Stimulated activated effector memory CD8-positive, alpha-beta T cell treated with anti-CD3 and anti-CD28 coated beads, Interleukin-12 subunit alpha, Interleukin-12 subunit beta, amount 100 ng/mL, for 72 hours (primary cell): ENCODE measurements around the gene BMP8B.

ENCODE experiments used
- ATAC-seq: fragments of 150-1000 bp; cut with Tn5 transposase; 2 replicates; pipeline ENCODE4 v1.10.0; 2021
- DNase-seq, 2 donors: peaks; one replicate each; pipeline ENCODE4 v3.0.0; 2021 to 2022; ENCODE audit warnings: low spot score in 2 of 2
- H3K27ac Mint-ChIP-seq: one replicate; pipeline ENCODE4 v1.8.0; 2022; ENCODE audit warnings: mild to moderate bottlenecking, mixed read lengths
- H3K36me3 Mint-ChIP-seq: one replicate; pipeline ENCODE4 v1.8.0; 2022; ENCODE audit warnings: mild to moderate bottlenecking, mixed read lengths
- H3K4me1 Mint-ChIP-seq: one replicate; pipeline ENCODE4 v1.8.0; 2022; ENCODE audit warnings: mixed read lengths
- H3K4me3 Mint-ChIP-seq: one replicate; pipeline ENCODE4 v1.8.0; 2022; ENCODE audit warnings: mild to moderate bottlenecking, mixed read lengths
- H3K9me3 Mint-ChIP-seq: one replicate; pipeline ENCODE4 v1.8.0; 2022; ENCODE audit warnings: mixed read lengths

BMP8B gene

GRCh38 chr1:39760074-39761008 is 28.3 kb downstream of the BMP8B start:
- no peak overlapping the region for H3K27ac Mint-ChIP-seq

GRCh38 chr1:39759436-39759726 is 29.3 kb downstream of the BMP8B start:
- DNase-seq: no peak
- H3K9me3 Mint-ChIP-seq: no peaks in the 10 kb centered on the region
- no peak overlapping the region for H3K4me3 Mint-ChIP-seq
- ATAC-seq: no peak
- H3K27ac Mint-ChIP-seq: no peak overlapping the region
- no peaks in the 10 kb centered on the region for H3K4me1 Mint-ChIP-seq
- H3K36me3 Mint-ChIP-seq: peaks cover 45% of the 10 kb centered on the region

More at GRCh38 chr1:39760074-39761008, 28.3 kb downstream of the BMP8B start:
- no peaks in the 10 kb centered on the region for H3K9me3 Mint-ChIP-seq
- H3K4me1 Mint-ChIP-seq: no peaks in the 10 kb centered on the region
- H3K36me3 Mint-ChIP-seq: peaks cover 35% of the 10 kb centered on the region
- H3K4me3 Mint-ChIP-seq: no peak overlapping the region
- ATAC-seq: peak; percentile 22
- no peak for DNase-seq

- DNase-seq (no peak), ATAC-seq (no peak)
- H3K9me3 Mint-ChIP-seq: no peaks in the 10 kb centered on the region
- H3K4me3 Mint-ChIP-seq: no peak overlapping the region
- H3K27ac Mint-ChIP-seq: peak overlapping the region; percentile 11
- H3K4me1 Mint-ChIP-seq: no peaks in the 10 kb centered on the region
- H3K36me3 Mint-ChIP-seq: peaks cover 50% of the 10 kb centered on the region
Observed at GRCh38 chr1:39758556-39759435, 29.9 kb downstream of the BMP8B start.

- ATAC-seq: no peak
- H3K36me3 Mint-ChIP-seq: peaks cover 63% of the 10 kb centered on the region
- DNase-seq: no peak
- H3K4me1 Mint-ChIP-seq: no peaks in the 10 kb centered on the region
- H3K9me3 Mint-ChIP-seq: no peaks in the 10 kb centered on the region
- H3K4me3 Mint-ChIP-seq: no peak overlapping the region
- H3K27ac Mint-ChIP-seq: no peak overlapping the region
Observed at GRCh38 chr1:39757501-39757900, 31.2 kb downstream of the BMP8B start.

GRCh38 chr1:39755965-39756659 is 32.6 kb downstream of the BMP8B start:
- H3K36me3 Mint-ChIP-seq: peaks cover 77% of the 10 kb centered on the region
- DNase-seq (no peak), ATAC-seq (no peak)
- H3K4me1 Mint-ChIP-seq: no peaks in the 10 kb centered on the region
- no peaks in the 10 kb centered on the region for H3K9me3 Mint-ChIP-seq
- H3K27ac Mint-ChIP-seq: no peak overlapping the region
- no peak overlapping the region for H3K4me3 Mint-ChIP-seq

- Mint-ChIP-seq H3K36me3 (peaks cover 85% of the 10 kb centered on the region), H3K4me3 (no peak overlapping the region), H3K4me1 (no peaks in the 10 kb centered on the region), H3K9me3 (no peaks in the 10 kb centered on the region), H3K27ac (no peak overlapping the region)
- ATAC-seq (no peak), DNase-seq (no peak)
Observed at GRCh38 chr1:39754906-39755504, 33.7 kb downstream of the BMP8B start.

- DNase-seq (no peak), ATAC-seq (no peak)
- Mint-ChIP-seq H3K27ac (no peak overlapping the region), H3K4me1 (no peaks in the 10 kb centered on the region), H3K9me3 (no peaks in the 10 kb centered on the region), H3K4me3 (no peak overlapping the region), H3K36me3 (peaks cover 85% of the 10 kb centered on the region)
Observed at GRCh38 chr1:39754026-39754570, 34.6 kb downstream of the BMP8B start.

- no peak overlapping the region for H3K4me3 Mint-ChIP-seq
- no peaks in the 10 kb centered on the region for H3K9me3 Mint-ChIP-seq
- H3K4me1 Mint-ChIP-seq: no peaks in the 10 kb centered on the region
Observed at GRCh38 chr1:39753132-39754025, 35.3 kb downstream of the BMP8B start.

GRCh38 chr1:39752703-39753102 is 36.0 kb downstream of the BMP8B start:
- no peaks in the 10 kb centered on the region for H3K9me3 Mint-ChIP-seq
- no peak overlapping the region for H3K4me3 Mint-ChIP-seq
- peaks cover 98% of the 10 kb centered on the region for H3K36me3 Mint-ChIP-seq
- H3K4me1 Mint-ChIP-seq: no peaks in the 10 kb centered on the region
- ATAC-seq (no peak), DNase-seq (no peak)
- H3K27ac Mint-ChIP-seq: no peak overlapping the region

More at GRCh38 chr1:39753132-39754025, 35.3 kb downstream of the BMP8B start:
- Mint-ChIP-seq H3K27ac (no peak overlapping the region), H3K36me3 (peaks cover 93% of the 10 kb centered on the region)
- DNase-seq (no peak), ATAC-seq (no peak)

- Mint-ChIP-seq H3K4me1 (no peaks in the 10 kb centered on the region), H3K36me3 (peaks cover 98% of the 10 kb centered on the region), H3K27ac (no peak overlapping the region), H3K4me3 (no peak overlapping the region), H3K9me3 (no peaks in the 10 kb centered on the region)
- ATAC-seq: no peak
- DNase-seq: no peak
Observed at GRCh38 chr1:39751595-39751994, 37.1 kb downstream of the BMP8B start.

- Mint-ChIP-seq H3K4me3 (no peak overlapping the region), H3K36me3 (peaks cover 97% of the 10 kb centered on the region), H3K27ac (no peak overlapping the region), H3K9me3 (no peaks in the 10 kb centered on the region), H3K4me1 (peaks cover 3% of the 10 kb centered on the region)
- no peak for ATAC-seq
- no peak for DNase-seq
Observed at GRCh38 chr1:39745016-39745670, 43.5 kb downstream of the BMP8B start.

- Mint-ChIP-seq H3K9me3 (no peaks in the 10 kb centered on the region), H3K4me3 (peak within 1 kb of the TSS; percentile 89), H3K36me3 (peaks cover 43% of the 10 kb centered on the region), H3K4me1 (peaks cover 38% of the 10 kb centered on the region), H3K27ac (peak within 1 kb of the TSS; percentile 95)
- ATAC-seq: peak; percentile 98
- peak; percentile 78 to 92 for DNase-seq
Observed at GRCh38 chr1:39738622-39739366, 49.9 kb downstream of the BMP8B start, which contains the start of gene PPIE. Gene PPIE (plus strand): TSS chr1:39738882. CDS start chr1:39738901, 19 bp downstream.
